ENCODE measurements around the gene LDLRAD4.
"Not testable (repeated sequence)": the region's sequence is repeated elsewhere in the genome, so short reads cannot be mapped to it uniquely, and the experiment has no call there.

LDLRAD4 gene

GRCh38 chr18:13672657-13673056 is 454.1 kb downstream of the LDLRAD4 start:
- no peak overlapping the region for H3K4me3 ChIP-seq
- no peaks in the 10 kb centered on the region for H3K27me3 ChIP-seq
- no peaks in the 10 kb centered on the region for H3K9me3 ChIP-seq
- intact Hi-C loops (cut with DNase I; ENCODE audit: low total_unique reads), result no loop called here
- no peak for TF ChIP-seq CTCF (IDR thresholded peaks at IDR 0.05)
- no peak overlapping the region for H3K27ac ChIP-seq
- DNase-seq, result no peak
- H3K36me3 ChIP-seq, result peaks cover 0 to 1% (median 0%) of the 10 kb centered on the region in 3 donors
- peaks cover 0 to 8% (median 1%) of the 10 kb centered on the region in 4 donors for H3K4me1 ChIP-seq

- no peak for TF ChIP-seq CTCF (IDR thresholded peaks at IDR 0.05)
- Histone ChIP-seq H3K4me1 (peaks cover 0 to 20% (median 1%) of the 10 kb centered on the region in 4 donors), H3K4me3 (no peak overlapping the region), H3K27me3 (no peaks in the 10 kb centered on the region), H3K27ac (no peak overlapping the region), H3K9me3 (no peaks in the 10 kb centered on the region), H3K36me3 (no peaks in the 10 kb centered on the region)
- no peak for DNase-seq
- intact Hi-C loops (cut with DNase I; ENCODE audit: low total_unique reads), result no loop called here
These were observed 457.9 kb downstream of the LDLRAD4 start for GRCh38 chr18:13676471-13676870.

GRCh38 chr18:13677350-13677749 is 458.8 kb downstream of the LDLRAD4 start:
- intact Hi-C loops (cut with DNase I; ENCODE audit: low total_unique reads), result not testable (repeated sequence)

GRCh38 chr18:13680612-13681011 is 462.1 kb downstream of the LDLRAD4 start:
- peak; percentile 36 to 40 for TF ChIP-seq CTCF (IDR thresholded peaks at IDR 0.05)
- no peak overlapping the region for H3K27ac ChIP-seq
- no peak overlapping the region for H3K4me3 ChIP-seq
- no peaks in the 10 kb centered on the region for H3K27me3 ChIP-seq
- H3K9me3 ChIP-seq, result no peaks in the 10 kb centered on the region
- H3K4me1 ChIP-seq, result peaks cover 0 to 17% (median 0%) of the 10 kb centered on the region in 4 donors
- H3K36me3 ChIP-seq, result no peaks in the 10 kb centered on the region
- intact Hi-C loops (cut with DNase I; ENCODE audit: low total_unique reads), result no loop called here
- no peak for DNase-seq

More at GRCh38 chr18:13677350-13677749, 458.8 kb downstream of the LDLRAD4 start:
- not testable (repeated sequence) for H3K36me3 ChIP-seq, H3K27ac ChIP-seq, DNase-seq, H3K9me3 ChIP-seq, H3K4me3 ChIP-seq, H3K27me3 ChIP-seq
- peaks cover 0 to 16% (median 1%) of the 10 kb centered on the region in 4 donors for H3K4me1 ChIP-seq

- intact Hi-C loops (cut with DNase I; ENCODE audit: low total_unique reads), result no loop called here
- Histone ChIP-seq H3K27ac (no peak overlapping the region), H3K4me1 (peaks cover 0 to 25% (median 2%) of the 10 kb centered on the region in 4 donors), H3K4me3 (no peak overlapping the region), H3K9me3 (no peaks in the 10 kb centered on the region), H3K36me3 (no peaks in the 10 kb centered on the region), H3K27me3 (no peaks in the 10 kb centered on the region)
- no peak for DNase-seq
- TF ChIP-seq CTCF (IDR thresholded peaks at IDR 0.05), result no peak
These were observed 463.1 kb downstream of the LDLRAD4 start for GRCh38 chr18:13681701-13682100.

GRCh38 chr18:13684546-13684945 is 466.0 kb downstream of the LDLRAD4 start:
- Histone ChIP-seq H3K27me3 (no peaks in the 10 kb centered on the region), H3K4me1 (peaks cover 0 to 19% (median 2%) of the 10 kb centered on the region in 4 donors)

More at GRCh38 chr18:13684546-13684945, 466.0 kb downstream of the LDLRAD4 start:
- H3K9me3 ChIP-seq, result no peaks in the 10 kb centered on the region
- DNase-seq, result no peak
- intact Hi-C loops (cut with DNase I; ENCODE audit: low total_unique reads), result no loop called here
- H3K36me3 ChIP-seq, result no peaks in the 10 kb centered on the region
- no peak overlapping the region for H3K4me3 ChIP-seq
- H3K27ac ChIP-seq, result no peak overlapping the region
- no peak for TF ChIP-seq CTCF (IDR thresholded peaks at IDR 0.05)

Measured in tibial artery (tissue), 4 donors.